Measurements from ENCODE around the gene ST6GALNAC2.

Gene ST6GALNAC2

DNA sequence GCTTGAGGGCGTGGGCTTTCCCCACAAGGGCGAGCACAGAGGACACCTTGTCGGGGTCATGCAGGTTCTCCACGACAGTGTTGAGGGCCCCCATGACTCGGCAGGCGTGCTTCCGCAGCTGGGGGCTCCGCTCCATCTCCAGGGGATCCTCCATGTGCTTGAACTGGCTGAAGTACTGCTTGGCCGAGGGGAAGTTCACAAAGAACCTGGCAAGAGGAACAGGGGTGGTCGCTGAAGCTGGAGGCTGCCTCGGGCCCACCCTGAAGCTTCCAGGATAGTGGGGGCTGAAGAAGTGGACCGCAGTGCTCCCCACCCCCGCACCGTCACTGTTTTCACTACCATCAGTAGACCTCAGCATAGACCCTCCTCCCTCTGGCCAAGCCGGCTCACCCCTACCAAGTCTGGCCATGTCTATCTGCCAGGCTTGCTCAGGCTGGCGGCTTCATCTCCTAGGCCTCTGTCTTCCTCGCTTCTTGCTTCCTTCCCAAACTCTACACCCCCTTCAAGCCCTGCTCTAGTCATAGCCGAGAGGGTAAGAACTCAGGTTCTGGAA lies 54.1 kb downstream of the ST6GALNAC2 start:
- in situ Hi-C loops (cut with MboI; ENCODE audit: low pct_unique_long_range_greater_than_20kb, low sequenced_read_pairs, unreplicated experiment): no loop called here
- TF ChIP-seq CTCF (IDR thresholded peaks at IDR 0.05; ENCODE audit: extremely low read depth, insufficient read depth, missing control alignments): no peak
- no peak for DNase-seq (ENCODE audit: low spot score)

DNA sequence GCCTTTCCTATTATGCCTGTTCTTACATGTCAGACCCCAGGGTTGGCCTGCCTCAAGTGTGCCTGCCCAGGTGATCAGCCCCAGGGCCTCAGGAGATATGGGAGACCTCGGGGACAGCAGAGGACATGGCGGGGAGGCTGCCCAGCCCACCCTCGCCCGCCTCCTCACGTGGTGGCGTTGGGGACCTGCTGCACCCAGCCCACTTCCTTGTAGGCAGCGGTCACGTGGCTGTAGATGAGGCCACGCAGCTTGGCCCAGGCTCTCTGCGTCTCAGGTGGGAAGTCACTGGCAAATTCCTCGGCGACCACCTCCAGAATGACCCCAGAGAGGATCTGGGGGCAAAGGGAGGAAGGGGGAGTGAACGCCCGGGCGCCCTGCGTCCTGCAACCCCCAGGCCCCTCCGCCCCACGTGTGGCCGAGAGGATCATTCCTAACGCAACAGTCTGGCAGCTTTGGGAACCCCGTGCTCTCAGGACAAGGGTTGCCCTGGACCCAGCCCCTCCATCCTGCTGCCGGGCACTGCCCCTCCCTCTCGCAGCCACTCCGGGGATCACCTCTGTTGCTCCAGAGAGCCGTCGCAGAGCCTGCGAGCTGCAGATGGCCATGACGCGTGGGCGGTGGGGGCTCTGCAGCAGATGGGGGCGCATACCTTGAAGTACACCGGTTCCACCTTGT lies 54.7 kb downstream of the ST6GALNAC2 start:
- TF ChIP-seq CTCF (IDR thresholded peaks at IDR 0.05; ENCODE audit: extremely low read depth, insufficient read depth, missing control alignments): no peak
- in situ Hi-C loops (cut with MboI; ENCODE audit: low pct_unique_long_range_greater_than_20kb, low sequenced_read_pairs, unreplicated experiment): no loop called here
- no peak for DNase-seq (ENCODE audit: low spot score)

- DNase-seq (ENCODE audit: low spot score): no peak
- in situ Hi-C loops (cut with MboI; ENCODE audit: low pct_unique_long_range_greater_than_20kb, low sequenced_read_pairs, unreplicated experiment): no loop called here
Measured at GRCh38 chr17:76530095-76530723, 55.5 kb downstream of the ST6GALNAC2 start.

GRCh38 chr17:76529224-76530094 lies 56.2 kb downstream of the ST6GALNAC2 start:
- in situ Hi-C loops (cut with MboI; ENCODE audit: low pct_unique_long_range_greater_than_20kb, low sequenced_read_pairs, unreplicated experiment): loop anchor here (10.0 kb wide), 1 partner anchor 155 kb away; no protein-coding TSS in a partner anchor
- DNase-seq (ENCODE audit: low spot score): no peak
- TF ChIP-seq CTCF (IDR thresholded peaks at IDR 0.05; ENCODE audit: extremely low read depth, insufficient read depth, missing control alignments): no peak

More at GRCh38 chr17:76530095-76530723, 55.5 kb downstream of the ST6GALNAC2 start:
- TF ChIP-seq CTCF (IDR thresholded peaks at IDR 0.05; ENCODE audit: extremely low read depth, insufficient read depth, missing control alignments): no peak

GRCh38 chr17:76528528-76529223 lies 57.0 kb downstream of the ST6GALNAC2 start:
- TF ChIP-seq CTCF (IDR thresholded peaks at IDR 0.05; ENCODE audit: extremely low read depth, insufficient read depth, missing control alignments): no peak
- in situ Hi-C loops (cut with MboI; ENCODE audit: low pct_unique_long_range_greater_than_20kb, low sequenced_read_pairs, unreplicated experiment): loop anchor here (10.0 kb wide), 1 partner anchor 156 kb away; no protein-coding TSS in a partner anchor
- DNase-seq (ENCODE audit: low spot score): no peak

DNA sequence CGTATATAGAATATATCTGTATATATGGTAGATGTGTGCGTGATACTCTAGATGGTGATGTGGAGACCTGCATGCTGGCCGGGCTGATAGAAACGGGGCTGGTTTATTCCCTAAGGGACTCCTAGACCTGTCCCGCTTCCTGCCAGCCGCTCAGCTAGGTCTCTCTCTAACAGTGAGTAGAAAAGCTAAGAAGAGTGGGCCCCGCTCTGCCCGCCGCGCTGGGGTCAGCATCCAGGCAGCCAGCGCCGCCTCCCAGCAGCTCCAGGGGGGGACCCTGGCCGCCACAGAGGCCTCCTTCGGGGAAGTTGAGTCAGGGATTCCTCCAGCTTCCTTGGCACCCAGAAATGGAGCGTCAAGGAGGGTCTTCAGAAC lies 57.5 kb downstream of the ST6GALNAC2 start:
- no peak for DNase-seq (ENCODE audit: low spot score)
- in situ Hi-C loops (cut with MboI; ENCODE audit: low pct_unique_long_range_greater_than_20kb, low sequenced_read_pairs, unreplicated experiment): loop anchor here (10.0 kb wide), 1 partner anchor 157 kb away; no protein-coding TSS in a partner anchor
- no peak for TF ChIP-seq CTCF (IDR thresholded peaks at IDR 0.05; ENCODE audit: extremely low read depth, insufficient read depth, missing control alignments)
